MG63 (cell line): ENCODE results near the gene YAF2. TPM values are rescaled to one million over a fixed set of nuclear protein-coding genes. Genes with fewer than 3 reads are reported as not detected.

ENCODE experiments used
- DNase-seq: peaks from one replicate; pipeline ENCODE4 v3.0.0-alpha.2; 2020
- H3K27me3 ChIP-seq: fragments of 250-450 bp; sonication (Bioruptor Pico); 2 replicates; pipeline ENCODE4 v1.5.1; 2020; ENCODE audit warnings: mild to moderate bottlenecking, moderate library complexity
- H3K36me3 ChIP-seq: fragments of 250-450 bp; sonication (Bioruptor Pico); 2 replicates; pipeline ENCODE4 v1.5.1; 2020; ENCODE audit warnings: mild to moderate bottlenecking, moderate library complexity
- H3K4me3 ChIP-seq: fragments of 250-450 bp; sonication (Bioruptor Pico); 2 replicates; pipeline ENCODE4 v1.5.1; 2020; ENCODE audit warnings: mild to moderate bottlenecking, moderate library complexity
- H3K9me3 ChIP-seq: fragments of 250-450 bp; sonication (Bioruptor Pico); 2 replicates; pipeline ENCODE4 v1.5.1; 2020; ENCODE audit warnings: mild to moderate bottlenecking, moderate library complexity
- total RNA-seq: library from RNA; depleted of rRNA; stranded (reverse); fragments of >200 nt; shearing (Covaris generic); gene quantifications from 2 replicates; pipeline ENCODE4 v1.2.3, GENCODE V29; 2014; ENCODE audit warnings: low replicate concordance; rRNA removed

The YAF2 gene, protein sequence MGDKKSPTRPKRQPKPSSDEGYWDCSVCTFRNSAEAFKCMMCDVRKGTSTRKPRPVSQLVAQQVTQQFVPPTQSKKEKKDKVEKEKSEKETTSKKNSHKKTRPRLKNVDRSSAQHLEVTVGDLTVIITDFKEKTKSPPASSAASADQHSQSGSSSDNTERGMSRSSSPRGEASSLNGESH
- 18.5 and 27.8 TPM in 2 replicates for total RNA-seq

GRCh38 chr12:42238240-42239140 is at the start of gene YAF2:
Gene YAF2 (minus strand): TSS chr12:42238248. CDS start chr12:42238180, 68 bp downstream.
- Histone ChIP-seq H3K36me3 (peaks cover 13% of the 10 kb centered on the region), H3K9me3 (no peaks in the 10 kb centered on the region), H3K27me3 (no peaks in the 10 kb centered on the region), H3K4me3 (peak within 1 kb of the TSS; percentile 80)
- DNase-seq: peak; percentile 93

DNA sequence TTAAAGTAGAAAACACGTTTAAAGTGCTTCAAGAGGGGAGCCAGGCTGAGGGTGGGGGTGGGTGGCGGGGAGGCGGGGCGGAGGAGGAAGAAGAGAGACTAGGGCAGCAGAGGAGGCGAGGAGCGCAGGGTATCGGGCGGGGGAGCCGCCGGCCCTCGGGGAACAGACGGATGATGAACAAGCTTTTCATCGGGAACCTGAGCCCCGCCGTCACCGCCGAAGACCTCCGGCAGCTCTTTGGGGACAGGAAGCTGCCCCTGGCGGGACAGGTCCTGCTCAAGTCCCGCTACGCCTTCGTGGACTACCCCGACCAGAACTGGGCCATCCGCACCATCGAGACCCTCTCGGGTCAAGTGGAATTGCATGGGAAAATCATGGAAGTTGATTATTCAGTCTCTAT is 48.7 kb upstream of the YAF2 start:
- no peak for DNase-seq
- Histone ChIP-seq H3K4me3 (no peak overlapping the region), H3K27me3 (no peaks in the 10 kb centered on the region), H3K9me3 (no peaks in the 10 kb centered on the region), H3K36me3 (no peaks in the 10 kb centered on the region)

DNA sequence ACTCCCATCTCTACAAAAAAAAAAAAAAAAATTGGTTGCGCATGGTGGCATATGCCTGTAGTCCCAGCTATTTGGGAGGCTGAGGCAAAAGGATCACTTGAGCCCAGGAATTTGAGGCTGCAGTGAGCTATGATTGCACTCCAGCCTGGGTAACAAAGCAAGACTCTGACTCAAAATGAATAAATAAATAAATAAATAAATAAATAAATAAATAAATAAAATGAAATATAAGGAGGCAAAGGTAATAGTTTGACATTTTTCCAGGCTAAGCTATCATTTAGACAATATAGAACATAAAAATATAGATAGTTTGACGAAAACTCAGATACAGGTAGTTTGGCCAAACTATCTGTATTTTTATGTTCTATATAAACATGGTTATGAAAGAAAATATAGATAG is 47.4 kb upstream of the YAF2 start:
- Histone ChIP-seq H3K36me3 (no peaks in the 10 kb centered on the region), H3K9me3 (no peaks in the 10 kb centered on the region), H3K27me3 (no peaks in the 10 kb centered on the region), H3K4me3 (no peak overlapping the region)
- DNase-seq: no peak

DNA sequence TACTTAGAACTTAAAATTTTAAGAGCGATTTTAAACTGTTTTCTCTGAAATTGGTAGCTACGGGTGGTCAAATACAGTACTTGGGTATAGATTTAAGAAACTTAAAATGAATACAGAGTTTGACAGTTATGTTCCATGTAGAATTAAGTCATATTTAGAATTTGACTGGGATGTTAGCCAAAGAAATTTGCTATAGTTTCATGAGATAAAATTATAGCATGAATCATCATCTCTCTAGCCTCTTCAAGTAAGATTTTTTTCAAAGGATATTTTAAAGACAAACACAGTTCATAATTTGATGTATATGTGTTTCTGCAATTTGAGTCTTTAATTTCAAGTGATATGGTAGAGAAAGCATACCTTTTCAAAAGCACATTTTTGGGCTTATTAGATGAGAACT is 46.8 kb upstream of the YAF2 start:
- no peaks in the 10 kb centered on the region for H3K27me3 ChIP-seq
- no peak overlapping the region for H3K4me3 ChIP-seq
- H3K9me3 ChIP-seq: no peaks in the 10 kb centered on the region
- H3K36me3 ChIP-seq: no peaks in the 10 kb centered on the region
- no peak for DNase-seq

GRCh38 chr12:42284157-42284556 is 46.1 kb upstream of the YAF2 start:
- Histone ChIP-seq H3K36me3 (no peaks in the 10 kb centered on the region), H3K27me3 (no peaks in the 10 kb centered on the region), H3K9me3 (no peaks in the 10 kb centered on the region), H3K4me3 (no peak overlapping the region)
- no peak for DNase-seq

DNA sequence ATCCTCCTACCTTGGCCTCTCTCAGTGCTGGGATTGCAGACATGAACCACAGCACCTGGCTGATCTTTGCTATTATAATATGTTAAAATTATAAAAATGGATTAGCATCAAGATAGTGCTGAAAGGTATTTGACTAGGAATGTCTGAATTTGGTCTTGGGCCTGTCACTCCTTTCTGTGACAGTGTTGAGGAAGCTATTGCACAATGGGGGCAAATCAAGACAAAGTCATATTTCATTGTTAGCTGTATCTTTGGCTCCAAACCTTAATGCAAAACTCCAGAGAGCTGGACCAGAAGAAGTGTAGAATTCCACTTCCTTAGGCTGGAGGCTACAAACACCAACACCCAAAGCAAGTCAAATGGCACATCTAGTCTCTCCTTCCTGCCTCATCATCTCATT is 45.7 kb upstream of the YAF2 start:
- no peak overlapping the region for H3K4me3 ChIP-seq
- DNase-seq: no peak

GRCh38 chr12:42282294-42282693 is 44.2 kb upstream of the YAF2 start:
- H3K36me3 ChIP-seq: no peaks in the 10 kb centered on the region
- H3K27me3 ChIP-seq: no peaks in the 10 kb centered on the region
- H3K4me3 ChIP-seq: no peak overlapping the region
- no peak for DNase-seq
- H3K9me3 ChIP-seq: no peaks in the 10 kb centered on the region

More for the DNA sequence above, 45.7 kb upstream of the YAF2 start:
- Histone ChIP-seq H3K9me3 (no peaks in the 10 kb centered on the region), H3K27me3 (no peaks in the 10 kb centered on the region), H3K36me3 (no peaks in the 10 kb centered on the region)

GRCh38 chr12:42281844-42282243 is 43.8 kb upstream of the YAF2 start:
- DNase-seq: no peak
- no peak overlapping the region for H3K4me3 ChIP-seq
- no peaks in the 10 kb centered on the region for H3K27me3 ChIP-seq
- no peaks in the 10 kb centered on the region for H3K36me3 ChIP-seq
- no peaks in the 10 kb centered on the region for H3K9me3 ChIP-seq

DNA sequence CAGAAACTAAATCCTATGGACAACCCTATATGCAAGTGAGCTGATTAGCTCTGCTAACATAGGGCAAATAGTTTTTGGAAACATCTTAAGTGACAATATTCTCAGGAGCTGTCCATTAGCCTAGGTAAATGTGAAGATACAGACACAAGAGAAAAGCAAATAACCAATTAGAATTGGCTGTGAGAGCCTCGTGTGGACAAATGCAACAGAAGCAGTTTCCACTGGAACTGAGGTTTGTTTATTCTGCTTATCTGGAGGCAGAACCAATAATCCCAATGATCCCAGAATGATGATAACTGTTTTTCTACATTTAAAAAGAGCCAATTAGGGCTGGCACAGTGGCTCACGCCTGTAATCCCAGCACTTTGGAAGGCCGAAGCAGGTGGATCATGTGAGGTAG is 43.2 kb upstream of the YAF2 start:
- H3K27me3 ChIP-seq: no peaks in the 10 kb centered on the region

DNA sequence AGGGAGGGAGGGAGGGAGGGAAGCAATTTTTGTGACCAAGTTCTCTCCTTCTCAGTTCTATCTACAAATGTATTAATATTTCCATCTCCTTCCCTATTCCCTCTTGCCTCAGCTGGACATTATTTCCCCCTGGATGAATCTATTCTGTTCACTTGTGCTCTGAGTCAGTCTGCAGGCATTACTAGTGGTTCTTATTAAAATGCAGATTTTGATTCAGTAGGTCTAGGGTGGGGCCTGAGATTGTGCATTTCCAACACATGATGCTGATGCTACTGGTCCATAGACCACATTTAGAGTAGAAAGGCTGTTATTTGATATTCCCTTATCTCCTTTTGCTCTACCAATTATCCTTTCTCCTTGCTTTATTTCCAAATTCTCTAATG is 40.1 kb upstream of the YAF2 start:
- Histone ChIP-seq H3K9me3 (no peaks in the 10 kb centered on the region), H3K27me3 (no peaks in the 10 kb centered on the region), H3K4me3 (no peak overlapping the region), H3K36me3 (no peaks in the 10 kb centered on the region)
- DNase-seq: no peak

More for the DNA sequence above, 43.2 kb upstream of the YAF2 start:
- Histone ChIP-seq H3K36me3 (no peaks in the 10 kb centered on the region), H3K4me3 (no peak overlapping the region), H3K9me3 (no peaks in the 10 kb centered on the region)
- no peak for DNase-seq

GRCh38 chr12:42277396-42278127 is 39.5 kb upstream of the YAF2 start:
- H3K4me3 ChIP-seq: no peak overlapping the region
- DNase-seq: no peak
- H3K36me3 ChIP-seq: no peaks in the 10 kb centered on the region
- no peaks in the 10 kb centered on the region for H3K9me3 ChIP-seq
- H3K27me3 ChIP-seq: no peaks in the 10 kb centered on the region

- no peak for DNase-seq
- Histone ChIP-seq H3K4me3 (no peak overlapping the region), H3K9me3 (no peaks in the 10 kb centered on the region), H3K36me3 (no peaks in the 10 kb centered on the region), H3K27me3 (no peaks in the 10 kb centered on the region)
Observed at GRCh38 chr12:42275499-42275898, 37.5 kb upstream of the YAF2 start.

GRCh38 chr12:42273706-42274105 is 35.7 kb upstream of the YAF2 start:
- H3K9me3 ChIP-seq: no peaks in the 10 kb centered on the region
- no peak overlapping the region for H3K4me3 ChIP-seq
- H3K36me3 ChIP-seq: no peaks in the 10 kb centered on the region
- no peaks in the 10 kb centered on the region for H3K27me3 ChIP-seq
- no peak for DNase-seq

GRCh38 chr12:42270596-42270995 is 32.5 kb upstream of the YAF2 start:
- H3K36me3 ChIP-seq: no peaks in the 10 kb centered on the region
- no peak for DNase-seq
- no peak overlapping the region for H3K4me3 ChIP-seq
- no peaks in the 10 kb centered on the region for H3K27me3 ChIP-seq
- H3K9me3 ChIP-seq: no peaks in the 10 kb centered on the region

DNA sequence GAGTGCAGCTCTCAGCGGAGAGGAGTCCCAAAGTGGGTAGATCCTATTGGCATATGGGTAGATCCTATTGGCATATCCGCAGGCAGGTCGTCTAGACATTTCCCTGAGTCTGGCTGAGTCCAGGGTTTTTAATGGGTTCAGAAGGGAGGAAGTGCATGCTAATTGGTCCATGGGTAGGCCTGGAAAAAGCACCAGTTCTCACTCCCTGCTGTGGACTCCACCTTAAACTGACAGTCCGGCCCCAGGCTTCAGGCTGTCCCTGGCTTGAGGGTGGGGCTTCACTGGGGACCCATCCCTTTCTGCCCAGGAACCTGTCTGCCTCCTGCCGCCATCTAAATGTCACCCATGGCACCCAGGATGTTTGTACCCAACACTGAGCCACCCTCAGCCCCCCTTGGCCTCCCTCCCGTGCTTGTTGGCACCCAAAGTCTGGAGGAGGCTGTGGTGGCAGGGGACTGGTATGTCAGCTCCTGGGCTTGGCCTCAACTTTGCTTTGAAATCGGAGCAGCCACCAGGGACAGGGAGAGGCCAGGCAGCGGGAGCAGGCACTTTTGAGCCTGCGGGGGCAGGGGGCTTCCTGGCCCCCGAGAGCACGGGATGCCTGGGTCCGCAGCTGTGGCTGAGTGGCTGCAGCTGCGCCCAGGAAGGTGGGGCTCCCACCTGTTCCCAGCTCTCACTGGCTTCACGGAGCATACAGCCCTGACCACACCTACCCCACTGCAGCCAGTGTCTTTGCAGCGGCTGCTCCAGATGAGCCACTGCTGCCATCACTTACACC is 29.6 kb upstream of the YAF2 start:
- no peaks in the 10 kb centered on the region for H3K9me3 ChIP-seq
- no peaks in the 10 kb centered on the region for H3K36me3 ChIP-seq
- no peak for DNase-seq
- H3K4me3 ChIP-seq: no peak overlapping the region
- no peaks in the 10 kb centered on the region for H3K27me3 ChIP-seq

DNA sequence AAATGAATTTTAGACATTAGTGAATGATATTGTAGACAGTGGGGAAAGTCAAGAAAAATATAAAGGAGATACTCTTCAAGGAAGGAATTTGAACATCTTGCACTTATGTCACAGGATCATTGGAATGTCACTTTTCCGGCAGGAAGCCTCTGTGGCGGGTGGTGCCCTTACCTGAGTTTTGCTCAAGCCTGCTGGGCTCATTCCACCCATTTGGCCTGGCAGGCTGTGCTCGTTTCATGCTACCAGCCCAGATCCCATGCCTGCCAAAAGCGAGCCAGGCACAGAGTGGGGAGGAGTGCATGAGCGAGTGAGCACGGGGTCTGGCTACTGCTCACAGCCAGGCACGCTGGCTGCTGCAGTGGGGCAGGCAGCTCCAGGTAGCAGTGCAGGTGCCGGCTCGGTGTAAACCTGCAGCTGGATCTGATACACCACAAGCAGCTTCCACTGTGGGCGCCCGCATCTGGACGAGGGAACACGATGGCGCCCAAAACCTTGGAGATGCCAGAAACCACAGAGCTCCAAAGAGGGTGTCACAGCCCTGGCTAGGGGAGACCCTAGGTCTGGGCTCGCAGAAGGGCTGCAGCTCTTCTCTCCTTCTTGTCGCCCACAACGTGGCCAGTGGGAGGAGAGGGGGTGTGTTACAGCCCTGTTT is 28.7 kb upstream of the YAF2 start:
- Histone ChIP-seq H3K36me3 (no peaks in the 10 kb centered on the region), H3K27me3 (no peaks in the 10 kb centered on the region), H3K4me3 (no peak overlapping the region), H3K9me3 (no peaks in the 10 kb centered on the region)
- DNase-seq: no peak
